Small intestine (tissue), 7 donors: Measurements from ENCODE around the gene SMG1. TPM values are rescaled to one million over a fixed set of nuclear protein-coding genes. Genes with fewer than 3 reads are reported as not detected.
A peak's percentile ranks its signal among the peaks of the same experiment; 100 is the strongest.
"Not testable (repeated sequence)": the region's sequence is repeated elsewhere in the genome, so short reads cannot be mapped to it uniquely, and the experiment has no call there.

ENCODE experiments used
- DNase-seq, 2 donors: peaks; one replicate each; pipeline versions ENCODE4 v3.0.0 to v3.0.0-alpha.2; 2013
- FAIRE-seq: peaks from 2 replicates; lab custom pipeline; 2012; peaks lifted over from hg19 to GRCh38; lab: Jason Lieb, UNC
- H3K27ac ChIP-seq, 3 donors: one replicate each; pipeline ENCODE4 v1.5.1; 2013; ENCODE audit warnings: low read length in 2 of 3, mild to moderate bottlenecking in 2 of 3, control low read depth in 1 of 3, inconsistent platforms in 1 of 3, low read depth in 1 of 3, moderate library complexity in 1 of 3
- H3K27me3 ChIP-seq, 3 donors: one replicate each; pipeline ENCODE4 v1.6.1; 2013; ENCODE audit warnings: low read length in 3 of 3, inconsistent platforms in 1 of 3; ENCODE audit not compliant: control insufficient read depth in 3 of 3, insufficient read depth in 3 of 3
- H3K36me3 ChIP-seq, 3 donors: one replicate each; pipeline ENCODE4 v1.6.1; 2013; ENCODE audit warnings: low read length in 3 of 3, inconsistent platforms in 1 of 3, low read depth in 1 of 3, mild to moderate bottlenecking in 1 of 3, moderate library complexity in 1 of 3; ENCODE audit not compliant: control insufficient read depth in 3 of 3, insufficient read depth in 2 of 3
- H3K4me1 ChIP-seq, 3 donors: one replicate each; pipeline ENCODE4 v1.6.1; 2013; ENCODE audit warnings: low read length in 2 of 3, inconsistent platforms in 1 of 3, low read depth in 1 of 3, mild to moderate bottlenecking in 1 of 3, moderate library complexity in 1 of 3; ENCODE audit not compliant: control insufficient read depth in 3 of 3, insufficient read depth in 2 of 3
- H3K4me3 ChIP-seq, 3 donors: one replicate each; pipeline ENCODE4 v1.5.1; 2013; ENCODE audit warnings: low read length in 3 of 3, control low read depth in 1 of 3, inconsistent platforms in 1 of 3, low read depth in 1 of 3, mild to moderate bottlenecking in 1 of 3, moderate library complexity in 1 of 3
- H3K9me3 ChIP-seq, 2 donors: one replicate each; pipeline ENCODE4 v1.6.1; 2013; ENCODE audit warnings: low read depth in 1 of 2, low read length in 1 of 2; ENCODE audit not compliant: control insufficient read depth in 2 of 2, insufficient read depth in 1 of 2
- WGBS, 3 donors: extraction: QIAGEN DNeasy Blood & Tissue Kit; methylation state at CpG; one replicate each; pipeline ENCODE4 v1.1.7; 2013; 5-methylcytosine and 5-hydroxymethylcytosine counted together
- polyA plus RNA-seq, 4 donors: library from polyadenylated mRNA; stranded (reverse) in 3 of 4; unstranded in 1 of 4; fragments of 200-250 nt in 3 of 4; fragments of 120-200 nt in 1 of 4; gene quantifications; one replicate each; pipeline versions ENCODE4 v1.2.1 to v1.2.3, GENCODE V29; 2013
- donor health status: healthy with polysubstance abuse.
- donor health status: control.
- donor health status: control.
- donor health status: Bipolar disorder and iron deficiency.
- donor health status: healthy.

The SMG1 gene
- polyA plus RNA-seq, 4 donors = 9.2 to 43.4 (median 12.1) TPM

DNA sequence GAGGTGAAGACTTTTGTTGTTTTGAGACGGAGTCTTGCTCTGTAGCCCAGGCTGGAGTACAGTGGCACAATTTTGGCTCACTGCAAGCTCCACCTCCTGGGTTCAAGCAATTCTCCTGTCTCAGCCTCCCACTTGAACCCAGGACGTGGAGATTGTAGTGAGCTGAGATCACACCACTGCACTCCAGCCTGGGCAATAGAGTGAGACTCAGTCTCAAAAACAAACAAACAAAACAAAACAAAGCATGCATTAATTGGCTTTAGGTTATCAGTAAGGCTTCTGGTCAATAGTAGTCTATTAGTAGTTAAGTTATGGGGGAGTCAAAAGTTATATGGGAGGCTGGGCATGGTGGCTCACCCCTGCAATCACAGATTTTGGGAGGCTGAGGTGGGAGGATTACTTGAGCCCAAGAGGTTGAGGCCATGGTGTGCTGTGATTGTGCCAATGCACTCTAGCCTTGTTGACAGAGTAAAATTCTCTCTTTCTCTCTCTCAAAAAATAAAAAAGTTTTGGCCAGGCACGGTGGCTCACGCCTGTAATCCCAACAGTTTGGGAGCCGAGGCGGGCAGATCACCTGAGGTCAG, 30.5 kb upstream of the SMG1 start:
- H3K4me3 ChIP-seq, H3K36me3 ChIP-seq, H3K27ac ChIP-seq, H3K4me1 ChIP-seq, H3K9me3 ChIP-seq, FAIRE-seq, H3K27me3 ChIP-seq, DNase-seq: not testable (repeated sequence)
- WGBS, 3 donors = 67 to 77% (median 70%) methylated on average over 5 to 6 of the region's 6 CpGs

DNA sequence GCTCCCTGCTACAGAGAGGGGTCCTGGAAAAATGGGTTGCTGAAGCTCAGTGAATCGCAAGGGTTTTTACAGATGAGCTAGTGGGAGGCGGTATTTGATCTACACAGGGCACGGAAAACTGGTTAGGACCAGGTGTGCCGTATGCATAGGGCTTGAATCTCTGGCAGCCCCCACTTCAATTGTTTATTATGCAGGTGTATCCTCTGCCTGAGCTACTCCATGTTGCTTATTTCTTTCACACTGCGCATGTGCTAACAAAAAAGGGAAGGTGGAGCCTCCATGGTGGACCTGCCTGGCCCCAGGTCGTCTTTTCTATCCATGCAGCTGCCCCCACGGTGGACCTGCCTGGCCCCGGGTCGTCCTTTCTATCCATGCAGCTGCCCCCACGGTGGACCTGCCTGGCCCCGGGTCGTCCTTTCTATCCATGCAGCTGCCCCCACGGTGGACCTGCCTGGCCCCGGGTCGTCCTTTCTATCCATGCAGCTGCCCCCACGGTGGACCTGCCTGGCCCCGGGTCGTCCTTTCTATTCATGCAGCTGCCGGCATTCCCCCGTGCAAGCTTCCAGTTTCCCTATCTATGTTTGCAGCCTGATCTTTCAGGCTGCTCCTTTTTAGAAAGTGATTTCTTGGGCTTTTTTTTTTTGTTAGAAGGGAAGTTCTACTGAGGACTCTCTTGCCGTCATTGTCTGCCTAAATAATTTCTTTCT, 29.8 kb upstream of the SMG1 start:
- DNase-seq = peak in 1 of 2 donors; percentile 73
- H3K9me3 ChIP-seq, H3K27ac ChIP-seq, FAIRE-seq, H3K36me3 ChIP-seq, H3K27me3 ChIP-seq, H3K4me1 ChIP-seq: not testable (repeated sequence)
- WGBS, 3 donors = 18 to 29% (median 19%) methylated on average over 13 to 18 of the region's 21 CpGs
- H3K4me3 ChIP-seq = peak overlapping the region in 1 of 3 donors; percentile 41

- Histone ChIP-seq H3K4me3 (no peak overlapping the region), H3K27me3 (no peaks in the 10 kb centered on the region), H3K27ac (no peak overlapping the region), H3K4me1 (peaks cover 0 to 5% (median 0%) of the 10 kb centered on the region in 3 donors), H3K9me3 (no peaks in the 10 kb centered on the region), H3K36me3 (no peaks in the 10 kb centered on the region)
- FAIRE-seq (no peak), DNase-seq (no peak)
These were observed 27.3 kb upstream of the SMG1 start for GRCh38 chr16:18953547-18953946.

DNA sequence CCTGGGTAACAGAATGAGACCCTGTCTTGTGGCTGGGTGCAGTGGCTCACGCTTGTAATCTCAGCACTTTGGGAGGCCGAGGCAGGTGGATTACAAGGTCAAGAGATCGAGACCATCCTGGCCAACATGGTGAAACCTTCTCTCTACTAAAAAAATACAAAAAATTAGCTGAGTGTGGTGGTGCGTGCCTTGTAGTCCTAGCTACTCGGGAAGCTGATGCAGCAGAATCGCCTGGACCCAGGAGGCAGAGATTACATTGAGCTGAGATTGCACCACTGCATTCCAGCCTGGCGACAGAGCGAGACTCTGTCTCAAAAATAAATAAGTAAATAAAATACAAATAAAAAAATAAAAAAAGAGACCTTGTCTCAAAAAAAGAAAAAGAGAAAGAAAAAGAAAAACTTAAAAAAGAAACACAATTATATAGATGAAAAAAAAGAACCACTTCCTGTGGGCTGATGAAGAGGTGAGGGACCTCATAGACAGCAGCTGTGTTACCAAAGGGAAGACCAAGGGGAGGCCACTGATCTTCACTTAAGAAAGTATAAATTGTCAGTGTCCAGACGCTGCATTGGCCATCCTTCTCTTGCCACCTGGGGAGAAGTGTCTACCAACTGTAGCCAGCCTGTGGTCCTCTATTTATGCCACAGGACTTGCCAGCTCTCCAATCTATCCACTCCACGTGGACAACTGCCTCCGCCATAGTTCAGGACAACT, 24.4 kb upstream of the SMG1 start:
- DNase-seq (no peak), FAIRE-seq (no peak)
- WGBS, 3 donors = 86 to 91% (median 88%) methylated on average over 11 of the region's 11 CpGs

GRCh38 chr16:18948372-18949020, 22.3 kb upstream of the SMG1 start:
- no peak for DNase-seq
- no peaks in the 10 kb centered on the region for H3K36me3 ChIP-seq
- H3K27ac ChIP-seq = no peak overlapping the region
- H3K4me3 ChIP-seq = no peak overlapping the region
- WGBS, 3 donors = 90 to 93% (median 92%) methylated on average over 8 to 9 of the region's 9 CpGs
- H3K4me1 ChIP-seq = no peaks in the 10 kb centered on the region
- no peaks in the 10 kb centered on the region for H3K9me3 ChIP-seq
- H3K27me3 ChIP-seq = no peaks in the 10 kb centered on the region
- FAIRE-seq = no peak

More for the DNA sequence above, 24.4 kb upstream of the SMG1 start:
- no peaks in the 10 kb centered on the region for H3K36me3 ChIP-seq
- no peak overlapping the region for H3K27ac ChIP-seq
- no peaks in the 10 kb centered on the region for H3K27me3 ChIP-seq
- no peaks in the 10 kb centered on the region for H3K9me3 ChIP-seq
- H3K4me3 ChIP-seq = no peak overlapping the region
- peaks cover 0 to 1% (median 0%) of the 10 kb centered on the region in 3 donors for H3K4me1 ChIP-seq

GRCh38 chr16:18945233-18945632, 19.0 kb upstream of the SMG1 start:
- WGBS, 3 donors = 86 to 94% (median 92%) methylated on average over 7 of the region's 7 CpGs
- no peak for FAIRE-seq
- no peak for DNase-seq
- Histone ChIP-seq H3K36me3 (no peaks in the 10 kb centered on the region), H3K27ac (peak overlapping the region in 1 of 3 donors; percentile 42), H3K27me3 (no peaks in the 10 kb centered on the region), H3K4me3 (no peak overlapping the region), H3K4me1 (no peaks in the 10 kb centered on the region), H3K9me3 (no peaks in the 10 kb centered on the region)

GRCh38 chr16:18943414-18943813, 17.2 kb upstream of the SMG1 start:
- no peak overlapping the region for H3K4me3 ChIP-seq
- FAIRE-seq (no peak), DNase-seq (no peak)
- no peaks in the 10 kb centered on the region for H3K27me3 ChIP-seq
- H3K36me3 ChIP-seq = no peaks in the 10 kb centered on the region
- WGBS, 3 donors = 87 to 91% (median 89%) methylated on average over 7 of the region's 7 CpGs
- no peaks in the 10 kb centered on the region for H3K9me3 ChIP-seq
- no peak overlapping the region for H3K27ac ChIP-seq
- no peaks in the 10 kb centered on the region for H3K4me1 ChIP-seq

DNA sequence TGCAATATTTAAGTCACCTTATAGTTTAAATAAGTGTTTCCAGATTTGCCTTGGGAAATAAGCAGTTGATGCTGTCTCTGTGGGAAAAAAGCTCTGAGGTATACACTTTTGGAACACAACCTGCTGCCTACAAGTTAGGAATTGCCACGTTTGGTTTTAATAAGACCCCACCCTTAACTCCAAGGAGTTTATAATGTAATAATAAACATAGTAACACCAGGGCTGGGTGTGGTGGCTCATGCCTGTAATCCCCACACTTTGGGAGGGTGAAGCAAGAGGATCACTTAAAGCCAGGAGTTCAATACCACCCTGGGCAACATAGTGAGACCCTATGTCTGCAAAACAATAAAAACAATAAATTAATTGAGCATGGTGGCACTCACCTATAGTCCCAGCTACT, 15.9 kb upstream of the SMG1 start:
- Histone ChIP-seq H3K4me3 (no peak overlapping the region), H3K4me1 (peaks cover 0 to 2% (median 0%) of the 10 kb centered on the region in 3 donors), H3K27me3 (no peaks in the 10 kb centered on the region), H3K36me3 (no peaks in the 10 kb centered on the region), H3K9me3 (no peaks in the 10 kb centered on the region), H3K27ac (no peak overlapping the region)
- FAIRE-seq (no peak), DNase-seq (no peak)
- WGBS, 3 donors = 7 to 39% (median 23%) methylated on average over 1 of the region's 1 CpG
